Measurements from ENCODE around the gene ZNF282.

- TF ChIP-seq CTCF (IDR thresholded peaks at IDR 0.05; ENCODE audit: low read depth, low read length), result no peak
- no peak for TF ChIP-seq EZH2phosphoT487 (IDR thresholded peaks at IDR 0.05; ENCODE audit: low read depth)
These were observed 557 bp upstream of the ZNF282 start for GRCh38 chr7:149194799-149195179.

Data from OCI-LY3 (cell line).